ENCODE results near the gene MICAL2. TPM values are rescaled to one million over a fixed set of nuclear protein-coding genes. Genes with fewer than 3 reads are reported as not detected.

MICAL2 gene
- total and polyA plus RNA-seq, 2 of the 8 experiments (the other 6 are each of a cell fraction or from before 2014, with no cell fraction given): 1.3 to 4.1 TPM

DNA sequence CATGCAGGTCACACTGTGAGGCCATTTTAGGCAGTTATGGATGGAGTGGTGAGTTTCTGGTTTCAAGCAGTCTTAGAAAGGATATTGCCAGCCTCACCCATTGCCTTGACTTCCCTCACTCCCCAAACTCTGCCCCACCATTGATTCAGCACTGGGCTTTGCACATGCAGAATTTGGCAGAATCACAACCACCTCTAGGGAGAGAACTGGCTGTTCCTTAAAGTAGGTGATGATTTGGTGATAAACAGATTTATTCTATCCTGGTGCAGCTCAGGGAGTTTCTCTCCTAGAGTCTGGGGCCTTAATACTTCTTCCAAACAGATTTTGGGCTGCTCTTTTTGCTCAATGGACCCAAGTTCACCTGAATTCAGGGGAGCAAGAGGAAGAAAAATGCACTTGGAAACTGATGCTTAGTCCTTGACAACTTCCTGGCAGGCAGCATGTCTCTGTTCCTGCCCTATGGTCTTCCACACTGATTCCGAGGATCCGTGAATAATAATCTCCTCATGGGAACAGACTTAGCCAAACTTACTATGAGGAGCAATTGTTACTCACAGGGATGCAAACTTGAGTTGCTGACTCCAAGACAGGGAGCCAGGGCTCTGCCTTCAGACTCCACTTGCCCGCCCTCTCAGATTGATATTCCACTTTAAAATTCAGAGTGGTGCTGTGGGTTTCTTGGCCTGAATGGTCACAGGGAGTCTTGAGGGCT lies 137.3 kb downstream of the MICAL2 start:
- Histone ChIP-seq H3K9me3 (ENCODE audit: insufficient read depth in 2 of 2, low read depth in 1 of 2, low read length in 1 of 2) (no peaks in the 10 kb centered on the region), H3K4ac (replicated peaks; ENCODE audit: insufficient read length, low read depth, low read length) (no peak overlapping the region), H4K91ac (replicated peaks; ENCODE audit: insufficient read length, low read length) (no peak overlapping the region), H3K18ac (ENCODE audit: extremely low read depth, low read length) (peak overlapping the region; percentile 5; the same call in 1 of the 2 replicates), H3K23ac (ENCODE audit: insufficient read length) (no peak overlapping the region), H3K4me1 (replicated peaks in 1 of 4; ENCODE audit: control insufficient read depth in 3 of 4, insufficient read depth in 4 of 4, low read length in 3 of 4) (peaks cover 5 to 20% (median 13%) of the 10 kb centered on the region in 4 experiments; a peak in 5 of 7 replicates), H4K8ac (ENCODE audit: extremely low read depth, insufficient read depth, low read length) (no peak overlapping the region; the same call in 1 of the 2 replicates), H2BK5ac (ENCODE audit: low read depth, low read length) (no peak overlapping the region), H3K23me2 (ENCODE audit: low read depth, low read length) (no peaks in the 10 kb centered on the region), H2BK12ac (ENCODE audit: low read depth, low read length) (no peak overlapping the region; the same call in 1 of the 2 replicates), H2AK5ac (ENCODE audit: low read depth, low read length) (no peak overlapping the region), H3K79me1 (ENCODE audit: low read depth, low read length) (no peaks in the 10 kb centered on the region), H2AFZ (ENCODE audit: low read length) (no peak overlapping the region), H2BK120ac (replicated peaks; ENCODE audit: low read depth, low read length) (no peak overlapping the region), H3K27me3 (replicated peaks in 1 of 4; ENCODE audit: control insufficient read depth in 3 of 4, extremely low read depth in 1 of 4, insufficient read depth in 3 of 4, low read length in 3 of 4) (0 out of 7 replicates have a peak, but pooled peaks cover 0 to 2% (median 0%) of the 10 kb centered on the region in 4 experiments), H3K14ac (ENCODE audit: insufficient read length) (no peak overlapping the region), H3K4me3 (ENCODE audit: extremely low read depth in 1 of 4, insufficient read depth in 2 of 4, low read depth in 3 of 4, low read length in 4 of 4) (no peak overlapping the region), H3K56ac (replicated peaks; ENCODE audit: insufficient read length, low read depth, low read length) (no peak overlapping the region), H3K79me2 (ENCODE audit: control insufficient read depth in 1 of 2, insufficient read depth in 2 of 2, low read length in 2 of 2) (no peaks in the 10 kb centered on the region), H3K36me3 (ENCODE audit: control insufficient read depth in 2 of 4, insufficient read depth in 4 of 4, low read length in 3 of 4) (no peaks in the 10 kb centered on the region), H3K9ac (replicated peaks in 1 of 4; ENCODE audit: extremely low read depth in 1 of 4, low read depth in 3 of 4, low read length in 3 of 4) (no peak overlapping the region; a peak in 2 of 7 replicates), H4K5ac (ENCODE audit: insufficient read length, low read depth, low read length) (no peak overlapping the region), H2BK20ac (ENCODE audit: low read length) (peak overlapping the region; percentile 55; the same call in 1 of the 2 replicates), H3K4me2 (ENCODE audit: insufficient read depth in 1 of 2, low read depth in 2 of 2, low read length in 2 of 2) (no peak overlapping the region), H2BK15ac (ENCODE audit: low read length) (0 out of 2 replicates have a peak overlapping the region, but pooled peaks have one; percentile 76), H4K20me1 (replicated peaks in 1 of 2; ENCODE audit: control insufficient read depth in 1 of 2, insufficient read depth in 2 of 2, low read length in 2 of 2) (no peaks in the 10 kb centered on the region), H3K27ac (ENCODE audit: low read depth, low read length) (no peak overlapping the region)
- ChIA-PET POLR2A (ENCODE audit: partially characterized antibody) (no interaction called here), CTCF (ENCODE audit: partially characterized antibody) (interaction anchor here (1.1 to 2.5 kb wide), 6 partner anchors 11 to 200 kb away, joined by 3 to 13 read pairs (median 5); no protein-coding TSS in a partner anchor)
- WGBS, 2 experiments (ENCODE audit: extremely low coverage in 1 of 2, insufficient coverage in 1 of 2, insufficient read length in 1 of 2, insufficient replicate concordance in 2 of 2, low coverage in 1 of 2, low lambda C conversion rate in 2 of 2, missing lambda C conversion rate in 1 of 2): 91% methylated on average over 2 of the region's 3 CpGs; no CpG with 5 or more reads in 1 of the 2 experiments
- DNase-seq (ENCODE audit: low read depth in 1 of 2, low spot score in 2 of 2) (no peak), FAIRE-seq (no peak)
- no peak for TF ChIP-seq KDM5A (IDR thresholded peaks at IDR 0.05; ENCODE audit: low read length)
- no peak for TF ChIP-seq RBBP5 (IDR thresholded peaks at IDR 0.05; ENCODE audit: borderline replicate concordance, low read depth, low read length)
- TF ChIP-seq POLR2A (IDR thresholded peaks at IDR 0.05; ENCODE audit: control extremely low read depth in 1 of 2, low read depth in 2 of 2, low read length in 2 of 2): no peak
- TF ChIP-seq RNF2 (IDR thresholded peaks at IDR 0.05; ENCODE audit: borderline replicate concordance, low read depth, low read length, missing control alignments, poor library complexity, severe bottlenecking): no peak
- TF ChIP-seq JUN (IDR thresholded peaks at IDR 0.05; ENCODE audit: low read depth, low read length): no peak
- TF ChIP-seq PHF8 (conservative IDR thresholded peaks at IDR 0.05; ENCODE audit: low read depth, low read length): no peak
- no peak for TF ChIP-seq BACH1 (IDR thresholded peaks at IDR 0.05; ENCODE audit: low read length)

Measured in H1 (cell line).